Activated gamma-delta T cell (primary cell): Measurements from ENCODE around the gene CISTR.
"Not testable (repeated sequence)": the region's sequence is repeated elsewhere in the genome, so short reads cannot be mapped to it uniquely, and the experiment has no call there.

Experiments
- DNase-seq: peaks from one replicate; lab custom pipeline; 2025; lab: John Stamatoyannopoulos, UW

The CISTR gene

DNA sequence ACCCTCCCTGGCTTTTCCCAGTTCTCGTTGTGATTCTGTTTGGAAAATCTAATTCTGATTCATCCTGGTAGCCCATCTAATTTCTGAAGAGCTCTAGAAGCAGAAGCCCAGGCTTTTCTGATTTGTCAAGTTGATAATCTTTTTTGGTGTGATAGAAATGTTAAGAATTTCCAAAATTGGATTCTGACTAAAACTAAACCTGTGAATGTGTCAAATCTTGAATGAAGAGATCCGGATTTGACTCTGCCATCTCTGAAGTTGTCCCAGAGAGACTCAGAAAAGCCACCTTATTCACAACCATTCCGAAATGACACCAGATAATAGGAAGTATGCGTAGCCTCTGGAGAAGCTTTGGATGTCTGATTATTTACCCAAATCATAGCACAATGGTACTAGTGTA, 12.8 kb upstream of the CISTR start:
- DNase-seq: no peak

DNA sequence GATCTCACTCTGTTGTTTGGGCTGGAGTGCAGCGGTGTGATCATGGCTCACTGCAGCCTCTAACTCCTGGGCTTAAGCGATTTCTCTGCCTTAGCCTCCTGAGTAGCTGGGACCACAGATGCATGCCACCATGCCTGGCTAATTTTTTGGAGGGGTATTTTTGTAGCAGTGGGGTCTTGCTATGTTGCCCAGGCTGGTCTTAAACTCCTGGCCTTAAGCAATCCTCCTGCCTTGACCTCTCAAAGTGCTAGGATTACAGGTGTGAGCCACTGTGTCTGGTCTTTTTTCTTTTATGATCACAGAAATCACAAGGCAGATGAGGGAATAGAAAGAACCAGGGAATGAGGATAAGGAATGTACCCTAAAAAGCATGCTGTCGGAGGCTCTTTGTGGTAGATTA, 11.0 kb upstream of the CISTR start:
- not testable (repeated sequence) for DNase-seq

DNA sequence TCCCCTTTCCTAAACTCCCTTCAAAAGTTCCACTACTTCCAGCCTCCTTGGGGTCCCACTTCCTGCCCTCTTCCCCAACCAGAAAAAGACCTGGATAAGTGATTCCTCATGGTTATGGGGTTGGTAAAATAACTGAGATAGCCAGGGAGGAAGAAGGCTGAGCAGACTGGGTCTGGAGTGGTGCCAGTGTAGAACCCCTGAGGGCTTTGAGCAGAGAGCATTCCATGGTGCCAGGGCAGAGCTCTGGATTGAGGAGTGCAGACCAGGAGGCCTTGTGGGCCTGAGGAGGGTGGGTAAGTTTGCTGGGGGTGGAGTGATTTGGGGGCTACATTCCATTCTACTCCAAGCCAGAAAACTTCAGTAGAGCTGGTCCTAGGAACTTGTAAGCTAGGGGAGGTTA, 9.5 kb upstream of the CISTR start:
- DNase-seq: no peak

DNA sequence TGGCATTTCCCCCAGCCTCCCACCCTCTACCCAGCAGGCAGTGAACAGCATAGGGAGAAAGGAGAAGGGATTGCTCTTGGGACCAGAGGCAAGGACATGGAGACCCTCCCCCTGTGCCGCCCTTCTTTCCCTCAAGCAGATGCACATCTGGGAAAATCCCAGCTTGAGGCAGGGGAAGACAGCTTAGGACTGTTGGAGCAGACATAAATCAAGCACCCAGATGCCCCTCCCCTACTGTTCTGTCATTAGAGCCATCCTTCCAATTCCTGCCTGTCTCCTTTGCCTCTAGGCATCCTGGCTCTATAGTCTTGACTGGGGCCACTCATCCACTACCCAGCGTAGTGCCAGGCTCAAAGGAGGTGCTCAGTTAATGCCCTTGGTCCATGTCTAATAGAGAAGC, 7.5 kb upstream of the CISTR start:
- no peak for DNase-seq

DNA sequence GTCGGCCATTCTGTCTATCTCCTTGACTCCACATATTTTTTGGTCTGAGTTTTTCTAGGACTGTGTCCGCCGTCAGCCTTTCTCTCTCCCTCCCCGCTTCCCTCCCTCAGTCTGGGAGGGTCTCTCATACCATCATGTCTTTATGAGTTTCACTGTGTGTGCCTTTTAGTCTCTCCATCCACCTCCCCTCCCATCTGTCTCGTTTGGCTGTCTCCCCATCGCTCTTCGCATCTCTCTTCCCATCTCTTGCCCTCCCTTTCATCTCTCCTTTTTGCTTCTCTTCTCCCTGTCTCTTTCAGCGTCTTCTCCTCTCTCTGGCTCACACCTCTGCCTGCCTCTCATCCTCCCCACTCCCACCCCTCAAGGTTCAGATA, 6.9 kb upstream of the CISTR start:
- DNase-seq: no peak

DNA sequence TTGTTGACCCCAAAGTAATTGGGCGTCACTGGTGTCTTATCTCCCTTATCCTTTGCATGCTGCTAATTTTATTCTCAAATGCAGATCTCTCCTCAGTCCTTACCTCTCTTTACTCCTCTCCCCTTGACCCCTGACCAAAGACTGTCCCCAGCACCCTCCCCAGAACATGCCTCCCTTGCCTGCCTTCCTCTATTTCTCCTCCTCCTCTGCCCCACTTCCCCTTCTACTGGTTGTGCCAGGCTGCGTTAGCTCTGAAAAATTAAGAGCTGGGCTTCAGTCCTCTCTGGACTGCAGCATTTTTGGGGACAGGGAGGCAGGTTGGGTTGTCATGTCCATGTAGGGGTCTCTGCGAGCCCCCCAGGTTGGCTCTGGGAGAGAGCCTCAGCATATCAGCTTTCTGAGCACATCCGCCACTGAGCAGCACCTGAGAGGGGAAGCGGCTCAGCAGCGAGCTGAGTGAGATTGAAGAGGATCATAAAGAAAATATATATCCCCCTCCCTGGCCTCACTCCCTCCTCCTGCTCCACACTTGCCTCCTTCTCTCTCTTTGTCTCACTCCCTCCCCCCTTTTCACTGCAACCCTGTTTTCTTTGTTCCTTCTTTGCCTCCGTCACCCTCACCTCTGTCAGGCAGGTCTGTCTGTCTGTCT, 6.4 kb upstream of the CISTR start:
- no peak for DNase-seq

DNA sequence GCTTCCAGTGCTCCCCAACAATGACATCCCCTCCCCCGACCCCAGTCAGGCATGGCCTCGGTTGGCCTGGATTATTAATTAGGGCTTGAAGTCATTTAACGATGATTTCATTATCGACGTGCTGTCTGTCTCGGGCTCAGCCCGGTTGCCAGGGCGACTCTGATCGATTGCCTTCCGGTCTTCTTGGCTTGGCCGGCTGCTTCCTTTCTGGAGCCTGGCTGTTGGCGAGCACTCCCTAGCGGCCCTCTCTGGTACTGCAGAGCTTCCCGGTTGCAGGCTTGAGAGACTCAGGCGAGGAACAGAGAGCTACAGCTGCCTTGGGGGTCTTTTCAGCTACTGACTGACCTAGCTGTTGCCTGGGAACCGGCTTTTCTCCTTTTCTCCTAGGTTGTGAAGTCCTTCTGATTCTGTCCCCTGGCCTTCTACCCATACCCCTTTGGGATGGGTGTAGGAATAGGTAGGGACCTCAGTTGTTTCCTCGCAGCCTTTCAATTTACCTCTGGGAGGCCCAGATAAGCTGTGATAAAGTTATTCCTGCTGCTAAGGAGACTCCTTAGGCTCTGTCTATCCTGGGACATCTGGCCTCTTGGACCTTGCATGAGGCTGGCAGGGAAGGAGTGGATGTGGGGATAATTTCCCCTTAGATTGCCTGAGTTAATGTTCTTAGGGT, 5.5 kb upstream of the CISTR start:
- DNase-seq: peak; percentile 21

DNA sequence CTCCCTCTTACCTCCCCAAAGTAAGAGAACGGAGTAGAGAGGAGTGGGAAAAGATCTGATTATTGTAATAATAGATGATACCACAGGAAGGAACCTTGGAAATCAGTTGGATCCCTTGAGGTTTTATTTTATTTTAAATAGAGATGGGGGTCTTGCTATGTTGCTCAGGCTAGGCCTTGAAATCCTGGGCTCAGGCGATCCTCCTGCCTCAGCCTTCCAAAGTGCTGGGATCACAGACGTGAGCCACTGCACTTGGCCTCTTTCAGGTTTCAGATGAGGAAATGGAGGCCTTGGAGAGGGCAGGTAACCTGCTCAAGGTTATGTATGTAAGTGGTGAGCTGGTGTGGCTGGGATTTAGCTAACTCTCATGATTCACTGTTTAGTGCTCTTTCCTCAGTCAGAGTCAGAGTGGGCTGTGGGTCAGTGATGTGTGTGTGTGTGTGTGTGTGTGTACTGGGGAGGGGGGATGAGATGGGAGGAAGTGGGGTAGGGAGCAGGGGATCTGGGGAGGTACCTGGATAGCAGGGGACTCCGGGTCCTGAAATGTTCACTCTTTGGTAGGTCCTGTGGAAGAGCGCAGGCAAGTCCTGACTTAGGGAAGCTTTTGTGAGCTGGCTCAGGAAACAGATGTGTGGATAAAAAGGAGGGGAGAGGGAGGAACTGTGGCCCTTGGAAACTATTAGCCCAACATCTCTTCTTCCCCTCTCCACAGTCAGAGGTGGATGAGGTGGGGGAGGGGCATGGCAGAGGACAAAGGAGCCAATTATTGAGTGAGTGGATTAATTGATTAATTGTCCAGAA, 4.7 kb upstream of the CISTR start:
- DNase-seq: no peak

DNA sequence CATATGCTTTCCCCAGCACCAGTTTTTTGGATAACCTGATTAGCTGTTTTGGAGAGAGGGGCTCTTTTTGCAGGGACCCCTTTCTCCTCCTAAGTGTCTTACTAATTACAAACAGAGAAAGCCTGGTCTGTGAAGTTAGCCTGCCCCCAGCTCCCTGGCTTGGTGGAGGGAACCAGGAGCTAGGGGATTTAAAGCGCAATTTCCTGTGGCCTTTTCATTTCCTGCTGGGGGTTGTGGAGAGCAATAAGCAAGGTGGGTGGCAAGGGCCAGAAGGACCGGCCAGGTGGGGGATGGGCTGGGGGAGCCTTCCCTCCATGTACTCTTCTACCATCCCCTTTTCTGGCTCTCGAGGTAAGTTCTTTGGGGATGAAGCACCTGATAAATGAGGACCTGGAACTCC, 4.1 kb upstream of the CISTR start:
- DNase-seq: no peak

DNA sequence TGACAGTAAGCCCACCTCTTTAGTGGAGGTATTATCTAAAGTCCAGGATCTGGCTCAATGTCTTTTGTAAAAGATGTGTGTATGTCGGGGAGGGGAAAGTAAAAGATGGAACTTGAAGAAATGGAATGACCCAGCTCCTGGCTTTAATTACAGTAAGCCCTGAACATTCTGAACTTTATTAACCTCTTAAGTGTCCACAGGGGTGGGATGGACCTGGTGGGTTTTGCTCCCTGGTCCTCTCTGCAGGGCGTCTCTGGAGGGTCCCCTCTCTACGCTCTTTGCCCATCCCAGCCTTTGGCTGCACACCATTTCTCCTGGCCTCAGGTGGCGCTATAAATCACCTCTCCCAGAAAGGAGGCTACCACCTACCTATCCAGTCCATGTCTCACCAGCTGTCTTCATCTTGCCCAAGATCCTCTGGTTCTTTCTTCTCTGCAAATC, 3.7 kb upstream of the CISTR start:
- DNase-seq: no peak

DNA sequence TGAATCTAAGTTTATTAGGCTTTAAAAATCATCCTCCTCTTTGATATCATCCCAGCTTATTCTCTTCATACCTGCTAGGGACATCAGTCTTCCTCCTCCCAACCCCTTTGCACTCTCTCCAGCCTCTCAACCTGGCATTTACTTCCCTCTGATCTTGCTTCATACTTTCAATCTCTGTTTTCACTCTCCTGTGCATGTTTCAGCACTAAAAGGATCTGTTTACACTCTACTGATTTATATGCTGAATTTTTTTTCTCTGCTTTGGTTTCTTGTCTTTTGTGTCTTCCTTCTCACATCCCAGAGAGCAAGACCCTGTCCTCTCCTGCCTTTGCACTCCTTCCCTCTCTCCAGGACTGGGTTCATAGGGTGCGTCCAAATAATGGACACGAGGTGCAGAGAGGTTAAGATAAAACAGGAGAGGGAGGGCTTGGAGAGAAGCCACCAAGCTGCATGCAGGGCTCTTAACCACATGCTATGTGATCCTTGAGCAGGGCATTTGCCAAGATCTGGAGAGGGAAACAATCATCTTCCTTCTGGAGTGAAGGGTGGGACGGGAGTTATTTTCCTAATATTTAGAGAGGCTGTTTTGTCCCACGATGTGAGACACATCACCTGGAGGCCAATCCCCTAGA, 3.0 kb upstream of the CISTR start:
- DNase-seq: no peak

DNA sequence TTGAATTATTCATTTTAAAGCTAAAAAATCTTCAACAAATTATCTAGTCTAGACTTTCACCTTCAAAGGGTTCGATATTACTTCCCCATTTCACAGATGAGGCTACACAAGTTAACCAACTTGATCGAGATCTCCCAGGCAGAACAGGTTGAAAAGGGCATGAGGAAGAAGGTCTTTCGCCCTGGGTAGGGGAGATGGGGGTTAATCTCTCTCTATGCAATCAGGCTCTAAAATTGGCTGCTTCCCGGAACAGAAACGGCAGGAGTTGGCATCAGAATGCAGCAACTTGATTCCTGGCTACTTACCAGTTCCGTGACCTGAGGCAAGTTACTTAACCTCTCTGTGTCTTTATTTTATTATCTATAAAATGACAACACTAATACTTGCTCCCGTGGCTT, 2.4 kb upstream of the CISTR start:
- DNase-seq: no peak

DNA sequence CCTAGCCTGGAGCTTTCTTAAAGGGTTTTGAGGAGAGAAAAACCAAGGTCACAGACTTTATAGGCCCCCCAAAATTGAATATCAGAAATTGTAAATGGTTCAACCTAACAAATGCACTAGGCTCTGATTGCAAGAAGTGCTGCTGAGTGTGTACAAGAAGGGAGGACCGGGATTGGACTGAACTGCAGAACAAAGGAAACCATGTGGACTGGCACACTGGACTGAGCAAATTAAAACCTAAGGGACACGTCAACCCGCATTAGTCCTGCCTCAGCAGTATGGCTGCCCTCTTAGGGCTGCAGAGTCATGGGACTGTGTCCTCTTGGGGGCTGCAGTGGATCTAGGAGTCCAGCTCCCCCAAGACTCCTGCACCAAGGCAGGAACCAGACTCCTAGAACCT, 842 bp upstream of the CISTR start:
- no peak for DNase-seq

DNA sequence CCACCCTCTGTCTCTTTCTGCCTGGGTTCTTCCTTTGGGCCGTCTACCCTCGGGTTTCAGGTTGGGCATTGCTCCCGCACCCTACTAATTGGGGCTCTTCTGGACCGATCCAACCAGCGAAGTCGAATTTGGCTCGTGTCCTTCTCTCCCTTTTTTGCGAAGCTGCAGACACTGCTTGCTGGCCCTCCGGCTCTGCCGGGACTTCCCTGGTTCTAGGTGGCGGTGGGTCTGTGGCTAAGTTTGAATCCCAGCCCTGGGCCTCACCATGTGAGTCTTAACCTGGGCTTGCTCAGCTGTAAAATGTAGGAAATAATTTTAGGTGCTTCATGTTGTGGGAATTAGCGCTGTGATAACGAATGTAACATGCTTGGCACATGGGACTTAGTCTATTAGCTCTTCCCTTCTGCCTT, 418 bp upstream of the CISTR start:
- no peak for DNase-seq

DNA sequence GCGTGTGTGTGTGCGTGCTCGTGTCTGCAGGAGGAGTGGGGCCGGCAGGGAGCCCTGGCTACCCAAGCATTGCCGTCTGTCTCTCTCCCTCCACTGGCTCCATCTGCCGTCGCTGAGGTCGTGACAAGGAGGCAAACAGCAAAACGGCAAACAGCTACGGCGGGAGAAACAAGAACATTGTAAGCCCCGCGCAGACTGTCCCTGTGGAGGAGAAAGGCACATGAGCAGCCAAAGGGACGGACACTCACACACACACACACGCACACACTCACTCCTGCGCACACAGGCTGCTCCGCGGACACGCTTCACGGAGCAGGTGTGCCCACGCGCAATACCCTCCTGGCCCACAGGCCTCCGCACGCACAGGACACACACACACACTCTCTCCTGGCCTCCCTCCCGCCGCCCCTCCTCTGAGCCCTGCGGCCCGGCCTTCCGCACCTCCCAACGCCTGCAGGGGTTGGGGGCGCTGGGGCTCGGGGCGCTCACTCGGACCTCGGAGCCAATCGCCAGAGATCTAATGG, 905 bp downstream of the CISTR start:
- DNase-seq: no peak

DNA sequence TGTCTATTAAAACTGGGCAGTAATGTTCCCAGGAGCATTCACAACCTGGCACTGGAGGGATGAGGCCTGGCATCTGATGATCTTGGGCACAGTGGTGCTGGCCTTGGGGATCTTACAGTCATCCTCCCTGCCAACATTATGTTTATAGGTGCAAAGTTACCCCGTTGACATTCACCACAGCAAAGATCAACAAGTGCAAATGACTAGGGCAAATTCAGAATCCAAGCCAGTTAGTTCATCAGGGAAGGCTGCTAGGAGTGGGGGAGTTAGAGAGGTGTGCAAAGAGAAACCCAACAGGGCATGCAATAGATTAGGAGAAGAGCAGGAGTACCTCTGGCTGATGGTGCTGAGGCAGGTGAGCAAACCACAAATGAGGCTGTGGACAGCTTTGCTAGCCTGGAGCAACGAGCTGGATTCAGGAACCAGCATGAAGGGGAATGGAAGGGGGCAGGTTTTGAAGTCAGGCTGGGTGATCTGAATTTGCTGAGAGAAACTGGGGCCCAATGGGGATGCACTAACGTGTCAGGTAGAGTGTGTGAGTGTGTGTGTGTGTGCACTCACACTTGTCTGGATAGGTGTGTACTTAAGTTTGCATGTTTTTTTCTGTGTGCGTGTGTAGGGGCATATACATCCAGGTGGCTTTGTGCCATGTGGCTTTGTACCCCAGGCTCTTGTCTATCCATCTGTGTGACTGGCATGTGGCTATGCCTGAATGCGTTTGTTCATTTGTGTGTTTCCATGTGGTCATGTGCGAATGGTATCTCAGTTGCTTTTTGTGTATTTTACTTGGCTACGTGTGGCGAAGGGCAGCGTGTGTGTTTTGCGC, 1.6 kb downstream of the CISTR start:
- no peak for DNase-seq

DNA sequence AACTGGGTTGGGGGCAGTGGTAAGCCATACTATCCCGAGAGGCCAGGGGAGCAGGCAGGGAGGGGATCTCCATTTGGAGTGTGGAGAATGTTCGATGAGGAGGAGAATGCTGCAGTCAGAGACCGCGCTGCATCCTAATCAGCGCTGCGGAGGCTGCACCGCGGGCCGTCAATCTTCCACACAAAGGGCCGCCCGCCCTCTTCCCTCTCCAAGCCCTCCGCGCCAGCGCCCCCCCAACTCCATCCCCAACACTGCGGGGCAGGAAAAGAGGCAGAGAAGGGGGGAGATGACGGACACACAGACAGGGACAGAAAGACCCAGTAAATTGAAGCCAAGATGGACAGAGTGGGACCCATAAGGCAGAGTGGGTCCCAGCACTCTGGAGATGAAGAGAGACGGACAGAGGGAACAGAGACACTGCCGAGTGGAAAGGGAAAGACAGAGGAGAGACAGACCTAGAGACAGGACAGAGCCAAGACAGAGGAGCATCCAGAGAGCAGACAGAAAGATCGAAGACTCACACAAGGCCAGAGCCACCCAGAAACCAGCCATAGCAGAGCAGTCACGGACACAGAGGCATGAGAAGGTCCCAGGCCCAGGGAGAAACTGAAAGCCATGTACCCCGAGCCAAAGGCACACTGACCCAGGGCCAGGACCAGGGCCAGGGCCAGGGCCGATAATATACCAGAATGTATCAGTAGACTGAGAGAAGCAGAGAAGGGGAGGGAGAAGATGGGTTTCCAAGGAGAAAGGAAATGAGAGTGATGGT, 3.5 kb downstream of the CISTR start:
- no peak for DNase-seq

DNA sequence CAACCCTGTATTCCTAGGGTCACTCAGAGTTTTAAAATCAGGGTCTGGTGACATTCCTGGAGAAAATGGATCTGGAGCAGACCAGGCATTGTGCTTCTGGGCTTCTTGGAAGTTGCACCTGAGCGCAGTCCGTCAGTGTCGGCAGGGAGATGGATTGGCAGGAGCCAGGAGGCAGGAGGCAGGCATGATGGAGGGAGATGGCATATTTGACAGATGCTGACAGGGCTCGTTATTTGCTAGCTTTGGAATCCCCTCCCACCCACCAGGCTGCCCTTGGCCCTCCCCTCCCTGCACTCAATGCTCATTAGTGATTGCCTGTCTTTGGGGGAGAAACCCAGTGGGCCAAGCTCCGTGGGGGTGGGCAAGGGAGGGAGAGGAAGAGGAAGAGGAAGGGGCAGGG, 4.7 kb downstream of the CISTR start:
- DNase-seq: no peak

DNA sequence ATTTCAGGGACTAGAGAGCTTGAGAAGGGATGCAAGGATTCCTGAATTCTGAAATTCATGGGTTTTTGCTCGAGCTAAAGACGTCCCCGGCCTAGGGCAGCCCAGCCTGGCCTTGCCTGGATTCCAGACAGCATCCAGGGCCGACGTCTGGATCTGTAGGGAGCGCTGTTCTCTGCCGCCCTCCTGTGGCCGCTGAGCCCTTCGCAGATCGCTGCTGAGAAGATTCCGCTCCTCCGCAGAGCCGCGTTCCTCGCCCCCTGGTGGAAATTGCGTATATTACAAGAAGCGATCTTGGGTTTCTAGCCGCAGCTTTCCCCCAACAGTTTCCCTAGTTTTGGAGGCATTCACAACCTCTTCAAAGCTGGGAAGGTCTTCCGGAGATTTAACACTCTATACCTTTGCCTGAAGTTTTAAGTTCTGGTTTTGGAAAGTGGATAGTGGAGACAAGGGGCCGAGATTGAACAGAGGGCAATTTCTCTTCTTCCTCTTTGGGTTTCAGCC, 5.1 kb downstream of the CISTR start:
- DNase-seq: peak; percentile 55

DNA sequence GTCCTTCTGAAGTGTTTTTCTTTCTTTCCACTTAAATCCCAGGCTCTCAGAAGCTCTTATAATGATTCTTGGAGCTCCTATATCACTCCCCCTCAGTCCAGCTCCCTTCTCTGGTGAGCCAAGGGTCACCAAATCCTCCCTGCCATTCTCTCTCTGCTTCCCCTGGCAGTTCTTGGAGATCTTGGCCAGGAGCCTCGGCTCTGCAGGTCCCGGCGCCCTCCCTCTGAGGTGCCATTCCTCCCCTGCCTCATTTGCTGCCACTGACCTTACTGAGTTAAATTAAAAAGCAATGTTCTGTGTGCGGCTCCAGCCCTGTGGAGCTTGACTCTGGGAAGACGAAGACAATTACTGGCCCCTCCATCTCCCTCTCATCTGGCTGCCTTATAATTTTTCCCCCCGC, 7.0 kb downstream of the CISTR start:
- no peak for DNase-seq

DNA sequence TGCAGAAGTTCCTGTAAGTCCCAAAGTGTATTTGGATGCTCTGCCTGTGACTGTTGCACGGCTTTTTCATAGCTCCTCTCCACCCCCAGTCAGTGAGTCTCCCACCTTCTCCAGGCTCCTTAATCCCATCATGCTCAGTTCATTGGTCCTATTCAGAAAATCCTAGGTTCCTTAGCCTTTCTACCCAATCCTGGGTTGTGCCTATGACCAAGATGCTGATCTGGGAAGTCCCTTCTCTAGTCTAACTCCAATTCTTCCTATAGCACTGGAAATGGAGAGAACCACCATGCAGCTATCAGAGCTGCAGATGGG, 7.7 kb downstream of the CISTR start:
- no peak for DNase-seq
